NOMO-1 treated with DMSO at 0.1 percent for 48 hours (cell line): ENCODE data around the gene MAGEF1.

Source experiments
- DNase-seq: peaks from one replicate; lab custom pipeline; 2025; ENCODE audit not compliant: unreplicated experiment; lab: John Stamatoyannopoulos, UW

The MAGEF1 gene

GRCh38 chr3:184690192-184690883 lies 21.5 kb downstream of the MAGEF1 start:
- DNase-seq: no peak

- DNase-seq: no peak
These were observed 23.0 kb downstream of the MAGEF1 start for GRCh38 chr3:184688882-184689271.

- peak; percentile 62 for DNase-seq
These were observed 23.5 kb downstream of the MAGEF1 start for GRCh38 chr3:184688251-184688881.

DNA sequence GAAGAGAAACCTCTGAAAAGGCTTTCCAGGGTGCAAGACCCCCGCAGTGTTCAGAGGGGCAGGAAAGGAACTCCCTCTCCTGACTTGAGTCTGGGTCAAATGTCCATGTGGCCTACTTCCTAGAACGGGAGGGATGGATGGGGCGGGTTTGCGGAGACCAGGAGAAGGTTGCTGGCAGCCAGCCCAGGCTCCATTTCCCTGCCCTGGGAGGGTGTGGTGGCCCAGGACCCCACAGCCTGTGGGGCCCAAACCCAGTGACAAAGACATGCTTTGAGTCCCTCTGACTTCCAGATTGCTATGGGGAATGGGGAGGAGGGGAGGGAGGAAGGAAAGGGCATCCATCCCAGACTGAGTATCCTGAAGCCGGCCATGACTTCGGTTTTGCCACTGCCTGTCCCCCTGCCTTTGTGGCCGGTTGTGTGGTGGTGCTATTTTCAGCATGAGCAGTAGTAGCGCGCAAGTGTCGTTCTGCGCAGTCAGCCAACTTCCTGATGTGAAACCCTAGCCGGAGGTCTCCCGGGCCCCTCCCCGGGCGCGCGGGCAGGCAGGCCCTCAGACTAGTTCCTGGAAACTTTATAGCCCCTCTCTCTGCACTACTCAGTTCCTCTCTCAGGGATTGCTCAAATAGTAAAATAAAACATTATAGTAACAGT lies 24.4 kb downstream of the MAGEF1 start:
- peak; percentile 99 for DNase-seq

GRCh38 chr3:184685646-184686045 lies 26.2 kb downstream of the MAGEF1 start:
- DNase-seq: no peak

- no peak for DNase-seq
These were observed 26.8 kb downstream of the MAGEF1 start for GRCh38 chr3:184685055-184685454.

DNA sequence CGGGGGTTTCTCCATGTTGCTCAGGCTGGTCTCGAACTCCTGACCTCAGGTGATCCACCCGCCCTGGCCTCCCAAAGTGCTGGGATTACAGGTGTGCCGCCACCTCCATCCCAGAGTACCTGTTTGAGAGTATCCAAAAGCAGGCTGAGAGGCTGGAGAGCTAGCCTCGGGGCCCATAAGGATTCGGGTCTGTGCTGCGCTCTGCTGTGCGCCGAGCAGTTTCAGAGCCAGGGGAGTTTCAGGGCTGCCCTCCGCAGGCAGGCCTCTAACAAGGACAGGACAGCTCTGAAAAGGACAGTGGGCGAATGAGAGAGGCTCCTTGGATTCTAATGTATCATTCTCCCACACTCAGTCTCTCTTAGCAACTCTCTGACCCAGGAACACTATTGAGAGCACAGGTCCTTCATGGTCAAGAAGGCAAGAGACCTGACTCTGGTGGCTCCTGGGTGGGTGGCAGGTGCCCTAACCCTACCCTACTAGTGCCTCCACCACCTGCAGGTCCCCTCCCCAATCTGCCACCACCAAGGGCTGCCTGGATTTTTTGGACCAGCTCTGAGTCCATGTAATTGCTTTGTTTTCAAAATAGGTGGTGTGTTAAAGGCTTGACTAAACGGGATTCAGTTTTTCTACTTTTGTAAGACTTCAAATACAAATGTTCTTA lies 27.8 kb downstream of the MAGEF1 start:
- no peak for DNase-seq

DNA sequence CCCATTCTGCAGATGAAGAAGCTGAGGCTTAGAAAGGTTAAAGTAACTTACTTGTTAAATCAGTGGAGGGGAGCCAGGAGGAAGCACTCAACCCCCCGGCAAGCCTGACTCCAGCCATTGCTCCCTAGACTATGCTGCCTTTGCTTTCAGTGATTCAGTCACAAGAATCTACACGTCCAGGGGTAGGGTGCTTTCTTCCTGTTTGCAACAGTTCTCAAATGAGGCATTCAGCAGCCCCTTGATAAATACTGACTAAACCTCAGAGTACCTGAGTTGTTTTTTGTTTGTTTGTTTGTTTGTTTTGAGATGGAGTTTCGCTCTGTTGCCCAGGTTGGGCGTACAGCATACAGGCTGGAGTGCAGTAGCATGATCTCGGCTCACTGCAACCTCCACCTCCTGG lies 28.6 kb downstream of the MAGEF1 start:
- no peak for DNase-seq

GRCh38 chr3:184682671-184683070 lies 29.2 kb downstream of the MAGEF1 start:
- no peak for DNase-seq

DNA sequence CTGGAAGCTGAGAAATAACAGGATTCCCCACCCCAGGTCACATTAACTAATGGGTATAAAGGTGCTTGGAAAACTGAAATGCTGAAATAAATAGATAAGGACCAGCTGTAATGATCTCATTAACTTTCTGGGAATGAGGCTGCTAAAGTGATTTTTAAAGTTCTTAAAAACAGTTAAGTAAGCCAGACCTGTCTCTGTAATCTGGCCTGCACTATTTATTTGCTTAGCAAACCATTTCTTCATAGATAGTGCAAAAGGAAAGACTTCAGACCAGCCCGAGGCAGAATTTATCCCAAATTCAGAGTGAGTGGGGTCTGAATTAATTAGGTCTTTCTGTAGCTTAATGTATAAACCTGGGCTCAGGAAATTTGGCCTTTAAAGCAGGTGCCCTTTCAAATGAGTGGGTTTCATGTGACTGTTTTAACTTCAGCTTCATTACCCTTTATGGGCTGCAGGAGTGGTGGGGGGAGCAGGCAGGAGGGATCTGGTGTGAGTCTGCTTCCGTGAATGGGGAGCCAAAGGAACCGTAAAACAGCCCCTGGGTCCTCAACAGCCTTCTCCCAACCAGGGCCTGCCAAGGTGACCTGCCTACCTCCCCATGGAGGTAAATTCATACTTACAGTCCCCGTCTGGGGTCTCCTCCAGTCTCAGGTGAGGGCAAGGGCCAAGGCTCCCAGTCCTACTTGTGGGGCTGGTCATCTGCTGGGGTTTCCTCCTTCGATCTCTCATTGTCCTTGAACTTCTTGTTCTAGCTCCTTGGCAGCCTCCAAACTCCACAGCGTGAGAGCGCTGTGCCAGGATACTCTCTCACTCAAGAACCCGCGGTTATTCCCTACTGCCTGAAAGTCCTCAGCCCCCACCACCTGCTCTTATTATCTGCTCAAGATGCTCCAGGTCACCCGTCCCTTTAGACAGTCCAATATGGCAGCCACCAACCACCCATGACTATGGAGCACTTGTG lies 31.2 kb downstream of the MAGEF1 start:
- DNase-seq: no peak

DNA sequence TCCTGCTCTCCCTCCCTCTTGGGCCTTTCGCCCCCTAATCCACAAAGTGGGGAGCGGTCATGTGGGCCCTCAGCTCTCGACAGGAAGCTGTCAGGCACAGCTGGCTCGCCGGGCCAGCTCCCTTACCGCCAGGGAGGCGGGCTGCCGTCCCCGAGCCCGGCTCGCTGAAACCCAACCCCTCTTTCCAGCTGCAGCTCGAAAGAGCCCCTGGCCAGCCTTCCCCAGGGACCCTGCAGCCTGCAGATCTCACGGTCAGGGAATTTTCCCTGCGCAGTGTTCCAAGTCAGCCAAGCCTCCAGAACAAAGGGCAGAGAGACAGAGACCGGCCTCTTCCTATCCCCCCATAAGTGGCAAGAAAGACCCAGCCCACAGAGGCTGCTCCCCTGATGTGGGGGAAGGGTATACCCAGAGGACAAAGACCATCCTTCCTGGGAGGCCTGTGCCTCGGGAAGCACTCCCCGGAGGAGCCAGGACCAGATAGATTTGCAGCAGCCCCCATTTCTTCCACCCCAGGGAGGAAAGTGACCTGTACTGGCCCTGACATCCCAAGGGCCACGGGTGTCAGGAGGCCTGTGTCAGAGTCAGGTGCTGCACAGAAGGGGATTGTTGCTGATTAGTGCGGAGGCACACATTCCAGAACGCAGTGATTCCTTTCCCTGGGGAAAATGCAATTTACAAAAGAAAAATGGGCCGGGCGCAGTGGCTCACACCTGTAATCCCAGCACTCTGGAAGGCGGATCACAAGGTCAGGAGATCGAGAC lies 32.6 kb downstream of the MAGEF1 start:
- DNase-seq: no peak

- DNase-seq: no peak
These were observed 33.4 kb downstream of the MAGEF1 start for GRCh38 chr3:184678317-184679055.

GRCh38 chr3:184677344-184678316 lies 34.2 kb downstream of the MAGEF1 start:
- DNase-seq: no peak

- peak; percentile 98 for DNase-seq
These were observed 34.9 kb downstream of the MAGEF1 start for GRCh38 chr3:184676927-184677326.

DNA sequence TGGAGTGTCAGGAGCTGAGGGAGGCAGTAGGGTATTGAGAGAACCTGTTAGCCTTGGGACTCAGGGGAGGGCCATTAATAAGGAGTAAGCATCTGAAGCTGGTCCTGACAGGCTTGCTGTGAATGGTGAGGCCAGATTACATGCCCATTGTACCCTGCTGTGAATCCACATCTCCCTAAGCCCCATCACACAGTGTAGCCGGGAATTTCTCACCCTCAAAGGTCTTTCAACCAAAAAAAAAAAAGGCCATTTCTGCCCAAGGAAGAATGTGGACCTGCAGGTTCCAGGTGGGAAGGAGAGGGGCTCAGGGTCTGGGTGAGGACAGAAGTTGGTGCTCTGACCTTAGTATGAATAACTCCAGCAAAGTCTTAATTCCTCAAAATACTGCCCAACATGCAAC lies 37.2 kb downstream of the MAGEF1 start:
- DNase-seq: no peak

DNA sequence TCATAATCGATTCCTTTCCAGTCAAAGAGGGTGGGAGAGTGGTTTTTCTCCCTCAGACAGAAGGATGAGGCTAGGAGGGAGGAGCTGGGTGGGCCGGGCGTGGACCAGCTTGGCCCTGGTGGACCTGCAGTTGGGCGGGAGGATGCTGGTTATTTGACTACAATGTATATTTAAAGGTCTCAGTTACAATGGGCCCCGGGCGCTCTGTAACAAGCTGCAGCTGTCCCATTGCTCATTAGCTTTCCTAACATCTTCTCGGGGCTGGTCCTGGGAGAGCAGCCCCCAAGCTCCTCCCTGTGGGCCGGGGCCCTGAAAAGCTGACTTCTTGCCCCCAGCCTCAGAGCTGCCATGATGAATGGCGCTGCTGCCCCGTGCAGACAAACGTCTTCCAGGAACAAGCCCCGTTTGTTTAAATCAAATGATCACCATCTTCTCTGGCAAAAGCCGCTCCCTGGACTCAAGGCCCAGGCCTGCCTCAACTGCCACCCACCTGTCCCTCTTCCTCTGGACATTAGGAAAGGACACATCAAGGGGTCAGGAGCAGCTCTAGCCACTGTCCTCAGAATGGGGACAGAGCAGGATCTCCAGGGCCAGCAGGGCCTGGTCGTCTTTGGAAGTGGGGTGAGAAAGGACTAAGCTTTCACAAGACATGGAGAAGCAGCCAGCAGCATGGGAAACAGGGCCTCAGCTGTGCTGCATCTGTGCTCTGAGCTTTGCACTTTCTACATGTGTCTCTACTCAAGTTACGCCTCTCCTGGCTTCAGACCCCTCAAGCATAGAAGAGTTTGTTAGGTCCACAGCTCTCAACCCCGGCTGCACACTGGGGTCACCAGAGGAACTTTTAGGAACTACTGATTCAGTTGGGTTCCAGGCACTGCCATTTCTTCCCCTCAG lies 38.6 kb downstream of the MAGEF1 start:
- no peak for DNase-seq

GRCh38 chr3:184672335-184672734 lies 39.5 kb downstream of the MAGEF1 start:
- DNase-seq: no peak
